ENCODE data around the gene IER5L. TPM values are rescaled to one million over a fixed set of nuclear protein-coding genes. Genes with fewer than 3 reads are reported as not detected.

Gene IER5L
- total RNA-seq, 2 experiments from 2014 or later = 1.8 to 2.3 TPM

- Mint-ChIP-seq H3K9me3 (no peaks in the 10 kb centered on the region), H3K36me3 (ENCODE audit: low read depth) (no peaks in the 10 kb centered on the region), H3K27me3 (peaks cover 19% of the 10 kb centered on the region), H3K4me3 (peak overlapping the region; percentile 78), H3K27ac (peak overlapping the region; percentile 83), H3K4me1 (peaks cover 21% of the 10 kb centered on the region)
- DNase-seq = peak; percentile 58
- CTCF ChIA-PET = interaction anchor here (1.0 to 4.3 kb wide), 8 partner anchors 9 to 448 kb away, joined by 3 to 32 read pairs (median 10); partner anchors contain the start of gene NTMT1
- POLR2A ChIA-PET = no interaction called here
Observed at GRCh38 chr9:129175825-129176633, 2.0 kb downstream of the IER5L start.

GRCh38 chr9:129175515-129175824, 2.6 kb downstream of the IER5L start:
- POLR2A ChIA-PET = no interaction called here
- H3K36me3 Mint-ChIP-seq (ENCODE audit: low read depth) = no peaks in the 10 kb centered on the region

DNA sequence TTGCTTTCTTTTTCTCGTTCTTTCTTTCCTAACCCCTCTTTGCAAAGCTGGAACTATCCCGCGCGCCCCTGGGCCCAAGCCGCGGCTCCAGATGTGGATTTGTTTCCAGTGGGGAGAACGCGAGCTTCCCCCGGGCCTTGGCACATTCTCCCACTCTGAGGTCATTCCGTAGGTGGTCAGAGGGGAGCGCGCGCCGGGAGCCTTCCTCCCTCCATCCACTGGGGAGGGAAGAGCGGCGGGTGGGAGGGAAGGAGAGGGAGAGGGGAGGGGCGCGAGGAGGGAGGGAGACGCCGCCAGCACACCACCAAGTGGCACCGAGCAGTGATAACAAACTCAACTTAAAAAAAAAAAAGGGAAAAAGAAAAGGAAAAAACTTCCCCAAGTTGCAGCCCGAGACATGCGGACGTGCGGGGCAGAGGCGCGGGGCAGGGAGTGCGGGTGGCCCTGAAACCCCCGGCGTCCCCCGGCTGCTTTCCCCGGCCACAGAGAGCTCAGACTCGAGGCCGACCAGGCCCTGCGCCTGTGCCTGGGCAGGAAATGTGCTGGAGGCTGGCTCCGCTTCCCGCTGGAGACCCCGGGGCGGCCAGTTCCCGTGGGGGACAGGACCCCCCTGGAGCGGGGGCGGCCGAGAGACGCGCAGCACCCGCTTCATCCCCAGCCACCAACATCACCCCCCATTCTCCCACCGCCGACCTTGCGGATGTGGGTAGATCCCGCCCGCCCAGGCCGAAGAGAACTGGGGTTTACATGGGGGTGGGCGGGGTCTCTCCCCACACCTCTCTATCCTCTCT, 3.1 kb downstream of the IER5L start:
- H3K36me3 Mint-ChIP-seq (ENCODE audit: low read depth) = no peaks in the 10 kb centered on the region
- ChIA-PET CTCF (interaction anchor here (0.6 to 4.3 kb wide), 28 partner anchors 9 to 619 kb away, joined by 3 to 32 read pairs (median 4); partner anchors contain the start of gene NTMT1), POLR2A (no interaction called here)
- H3K4me1 Mint-ChIP-seq = peaks cover 32% of the 10 kb centered on the region
- peaks cover 19% of the 10 kb centered on the region for H3K27me3 Mint-ChIP-seq
- peak overlapping the region; percentile 83 for H3K27ac Mint-ChIP-seq
- no peaks in the 10 kb centered on the region for H3K9me3 Mint-ChIP-seq
- peak overlapping the region; percentile 78 for H3K4me3 Mint-ChIP-seq
- DNase-seq = peak; percentile 42

More at GRCh38 chr9:129175515-129175824, 2.6 kb downstream of the IER5L start:
- peak overlapping the region; percentile 78 for H3K4me3 Mint-ChIP-seq
- no peaks in the 10 kb centered on the region for H3K9me3 Mint-ChIP-seq
- CTCF ChIA-PET = interaction anchor here (0.6 to 4.3 kb wide), 10 partner anchors 8 to 449 kb away, joined by 3 to 32 read pairs (median 14); partner anchors contain the start of gene NTMT1
- H3K27me3 Mint-ChIP-seq = peaks cover 19% of the 10 kb centered on the region
- H3K27ac Mint-ChIP-seq = peak overlapping the region; percentile 83
- DNase-seq = no peak
- H3K4me1 Mint-ChIP-seq = peaks cover 26% of the 10 kb centered on the region

- Mint-ChIP-seq H3K27me3 (peaks cover 19% of the 10 kb centered on the region), H3K9me3 (no peaks in the 10 kb centered on the region), H3K4me3 (peak overlapping the region; percentile 73), H3K36me3 (ENCODE audit: low read depth) (no peaks in the 10 kb centered on the region), H3K27ac (peak overlapping the region; percentile 72), H3K4me1 (peaks cover 32% of the 10 kb centered on the region)
- DNase-seq = peak; percentile 83
- ChIA-PET CTCF (interaction anchor here (0.6 to 4.3 kb wide), 37 partner anchors 9 to 620 kb away, joined by 3 to 32 read pairs (median 4); partner anchors contain the start of genes DOLPP1 and NTMT1), POLR2A (no interaction called here)
Observed at GRCh38 chr9:129174102-129174723, 3.8 kb downstream of the IER5L start.

- Mint-ChIP-seq H3K4me3 (peak overlapping the region; percentile 73), H3K27ac (no peak overlapping the region), H3K36me3 (ENCODE audit: low read depth) (no peaks in the 10 kb centered on the region), H3K4me1 (peaks cover 30% of the 10 kb centered on the region), H3K27me3 (peaks cover 19% of the 10 kb centered on the region), H3K9me3 (no peaks in the 10 kb centered on the region)
- ChIA-PET POLR2A (no interaction called here), CTCF (interaction anchor here (0.5 to 4.3 kb wide), 38 partner anchors 8 to 451 kb away, joined by 3 to 32 read pairs (median 4); partner anchors contain the start of genes DOLPP1 and NTMT1)
- DNase-seq = no peak
Observed at GRCh38 chr9:129173296-129174101, 4.6 kb downstream of the IER5L start.

DNA sequence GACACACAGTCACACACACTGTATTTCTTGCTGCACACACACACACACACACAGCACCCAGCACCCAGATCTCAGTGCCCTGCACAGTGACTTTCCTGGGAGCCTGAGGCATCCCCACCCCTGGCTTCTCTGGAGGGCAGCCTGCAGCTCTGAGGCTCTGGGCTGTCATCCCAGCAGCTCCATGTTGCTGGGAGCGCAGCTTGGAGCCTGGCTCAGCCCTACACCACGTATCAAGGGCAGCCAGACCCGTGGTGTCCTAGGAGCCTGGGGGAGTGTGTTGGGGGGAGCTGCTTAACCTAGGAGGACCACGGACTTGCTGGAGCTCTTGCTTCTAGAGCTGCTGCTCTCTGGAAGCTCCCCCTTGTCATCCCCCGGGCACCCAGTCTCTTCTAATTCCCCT, 5.2 kb downstream of the IER5L start:
- no peak overlapping the region for H3K27ac Mint-ChIP-seq
- POLR2A ChIA-PET = interaction anchor here (0.6 to 1.2 kb wide), 2 partner anchors 19 to 434 kb away, joined by 3 read pairs; no protein-coding TSS in a partner anchor
- no peak for DNase-seq
- peaks cover 19% of the 10 kb centered on the region for H3K27me3 Mint-ChIP-seq
- H3K36me3 Mint-ChIP-seq (ENCODE audit: low read depth) = no peaks in the 10 kb centered on the region
- no peak overlapping the region for H3K4me3 Mint-ChIP-seq
- H3K9me3 Mint-ChIP-seq = no peaks in the 10 kb centered on the region
- peaks cover 37% of the 10 kb centered on the region for H3K4me1 Mint-ChIP-seq
- CTCF ChIA-PET = interaction anchor here (0.5 to 4.3 kb wide), 18 partner anchors 8 to 591 kb away, joined by 3 to 32 read pairs (median 5); partner anchors contain the start of gene NTMT1

DNA sequence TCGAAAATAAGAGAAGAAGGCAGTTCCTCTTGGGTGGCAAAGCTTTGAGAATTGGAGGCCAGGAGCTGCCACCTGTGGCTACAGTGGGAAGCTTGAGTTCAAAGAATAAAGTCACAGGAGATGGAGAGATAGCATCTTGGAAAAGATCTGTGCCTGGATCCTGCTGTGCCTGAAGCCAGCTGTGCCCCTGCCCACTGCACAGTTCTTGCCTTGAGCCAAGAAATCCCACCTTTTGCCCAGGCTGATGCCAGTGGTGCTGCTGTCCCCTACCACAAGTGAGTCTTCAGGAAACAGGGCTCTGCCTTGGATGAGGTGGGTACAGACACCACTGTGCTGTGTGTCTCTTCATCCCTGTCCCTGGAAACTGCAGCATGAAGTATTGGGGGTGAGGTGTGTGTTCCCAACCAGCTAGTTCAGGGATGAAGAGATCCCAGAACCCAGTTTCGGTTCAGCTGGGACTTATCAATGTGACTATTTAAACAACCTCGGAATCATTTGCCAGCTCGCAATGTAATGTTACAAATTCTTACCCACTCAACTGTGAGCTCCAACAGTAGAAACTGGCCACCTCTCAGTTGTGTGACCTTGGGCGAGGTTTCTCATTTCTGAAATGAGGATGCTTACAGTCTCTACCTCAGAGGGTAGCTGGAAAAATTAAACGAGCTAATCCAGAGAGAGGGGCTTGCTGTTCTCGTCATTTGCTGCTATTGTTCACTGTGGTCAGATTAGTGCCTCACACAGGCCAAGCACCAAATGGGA, 5.9 kb downstream of the IER5L start:
- no peak overlapping the region for H3K27ac Mint-ChIP-seq
- H3K27me3 Mint-ChIP-seq = peaks cover 17% of the 10 kb centered on the region
- no peak overlapping the region for H3K4me3 Mint-ChIP-seq
- no peak for DNase-seq
- ChIA-PET CTCF (interaction anchor here (0.5 to 4.3 kb wide), 17 partner anchors 11 to 592 kb away, joined by 3 to 32 read pairs (median 5); partner anchors contain the start of gene NTMT1), POLR2A (interaction anchor here (0.6 to 1.2 kb wide), 2 partner anchors 19 to 434 kb away, joined by 3 read pairs; no protein-coding TSS in a partner anchor)
- peaks cover 43% of the 10 kb centered on the region for H3K4me1 Mint-ChIP-seq
- no peaks in the 10 kb centered on the region for H3K36me3 Mint-ChIP-seq (ENCODE audit: low read depth)
- H3K9me3 Mint-ChIP-seq = no peaks in the 10 kb centered on the region

DNA sequence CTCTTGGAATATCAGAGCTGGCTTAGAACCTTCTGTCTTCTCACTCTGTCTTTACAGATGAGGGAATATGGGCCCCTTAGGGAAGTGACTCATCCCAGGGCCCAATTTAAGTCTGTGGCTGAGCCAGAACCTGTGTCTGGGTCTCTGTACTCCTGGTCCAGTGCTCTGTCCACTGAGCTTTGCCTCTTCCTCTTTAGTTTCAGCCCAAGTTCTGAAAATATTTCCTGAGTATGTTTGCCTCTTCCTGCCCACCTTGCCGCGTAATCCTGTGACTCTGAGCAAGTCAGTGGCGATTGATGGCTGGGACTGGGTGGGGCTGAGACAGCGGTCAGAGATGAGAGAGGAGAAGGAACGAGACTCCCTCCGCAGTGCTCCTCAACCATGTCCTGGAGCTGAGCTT, 7.8 kb downstream of the IER5L start:
- no peak for DNase-seq
- Mint-ChIP-seq H3K4me1 (peaks cover 45% of the 10 kb centered on the region), H3K27me3 (peaks cover 15% of the 10 kb centered on the region), H3K4me3 (no peak overlapping the region), H3K36me3 (ENCODE audit: low read depth) (no peaks in the 10 kb centered on the region), H3K27ac (peak overlapping the region; percentile 3), H3K9me3 (no peaks in the 10 kb centered on the region)
- ChIA-PET POLR2A (no interaction called here), CTCF (interaction anchor here (0.6 to 1.4 kb wide), 6 partner anchors 10 to 150 kb away, joined by 3 to 5 read pairs (median 4); no protein-coding TSS in a partner anchor)

DNA sequence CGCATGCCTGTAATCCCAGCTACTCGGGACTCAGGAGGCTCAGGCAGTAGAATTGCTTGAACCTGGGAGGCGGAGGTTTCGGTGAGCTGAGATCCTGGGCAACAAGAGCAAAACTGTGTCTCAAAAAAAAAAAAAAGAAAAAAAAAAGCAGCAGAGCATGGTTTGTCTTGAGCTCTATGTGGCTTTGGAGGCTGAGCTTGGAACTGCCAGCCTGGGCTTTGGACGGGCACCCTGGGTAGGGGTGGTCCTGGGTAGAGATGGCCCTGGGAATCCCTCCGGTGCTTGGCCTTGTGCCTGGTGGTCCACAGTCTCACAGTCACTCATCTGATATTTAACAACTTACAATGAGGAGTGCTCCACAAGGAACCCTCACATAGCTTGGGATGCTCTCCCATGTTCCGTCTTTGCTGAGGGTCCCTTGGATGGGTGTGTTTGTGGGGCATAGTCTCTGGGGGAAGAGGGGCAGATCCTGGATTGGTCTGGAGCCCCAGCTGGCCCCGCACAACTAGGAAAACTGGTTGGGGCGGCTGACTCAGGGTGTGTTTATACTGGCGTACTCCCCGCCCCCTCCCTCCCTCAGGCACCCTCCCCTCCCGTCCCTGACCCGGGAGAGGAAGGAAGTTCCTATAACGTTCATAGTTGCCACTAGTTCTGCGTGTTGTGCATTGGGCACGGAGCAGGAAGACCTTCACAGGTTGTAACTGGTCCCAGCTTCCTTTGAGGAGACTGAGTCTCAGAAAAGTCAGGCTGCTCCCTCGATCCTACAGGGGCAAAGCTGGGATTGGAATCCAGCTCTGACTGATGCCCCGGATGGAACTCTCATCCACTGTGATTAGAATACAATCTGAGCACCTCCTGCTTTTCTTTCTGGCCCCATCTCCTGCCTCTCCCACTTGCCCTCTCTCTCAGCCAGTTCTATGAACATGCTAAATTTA, 11.2 kb downstream of the IER5L start:
- POLR2A ChIA-PET = no interaction called here
- peak overlapping the region; percentile 42 for H3K27ac Mint-ChIP-seq
- peak; percentile 26 for DNase-seq

GRCh38 chr9:129165198-129165597, 12.9 kb downstream of the IER5L start:
- DNase-seq = no peak
- Mint-ChIP-seq H3K36me3 (ENCODE audit: low read depth) (no peaks in the 10 kb centered on the region), H3K4me1 (peaks cover 29% of the 10 kb centered on the region), H3K9me3 (no peaks in the 10 kb centered on the region), H3K27me3 (no peaks in the 10 kb centered on the region), H3K27ac (no peak overlapping the region), H3K4me3 (no peak overlapping the region)
- POLR2A ChIA-PET = no interaction called here
- CTCF ChIA-PET = interaction anchor here (0.7 to 3.5 kb wide), 5 partner anchors 9 to 446 kb away, joined by 3 to 26 read pairs (median 6); no protein-coding TSS in a partner anchor

More for the DNA sequence above, 11.2 kb downstream of the IER5L start:
- peaks cover 37% of the 10 kb centered on the region for H3K4me1 Mint-ChIP-seq
- H3K27me3 Mint-ChIP-seq = peaks cover 1% of the 10 kb centered on the region
- peak overlapping the region; percentile 40 for H3K4me3 Mint-ChIP-seq
- CTCF ChIA-PET = interaction anchor here (0.6 to 3.5 kb wide), 6 partner anchors 7 to 150 kb away, joined by 3 to 26 read pairs (median 10); partner anchors contain the start of gene IER5L
- H3K9me3 Mint-ChIP-seq = no peaks in the 10 kb centered on the region
- H3K36me3 Mint-ChIP-seq (ENCODE audit: low read depth) = no peaks in the 10 kb centered on the region

Data from activated CD4-positive, alpha-beta T cell treated with anti-CD3 and anti-CD28 coated beads, Interleukin-2, amount 10 ng/mL, durations not matched to agents 7 days and 5 days (primary cell).